Fibroblast of skin of right quadriceps (primary cell): ENCODE results near the gene TNP2.
A peak's percentile ranks its signal among the peaks of the same experiment; 100 is the strongest.

Experiments used
- DNase-seq: peaks from one replicate; pipeline ENCODE4 v3.0.0-alpha.2; 2013

TNP2 gene

GRCh38 chr16:11276896-11277593, 7.9 kb upstream of the TNP2 start:
- no peak for DNase-seq

- no peak for DNase-seq
These were observed 7.2 kb upstream of the TNP2 start, which contains the start of gene PRM2 for GRCh38 chr16:11276143-11276895. Gene PRM2, minus strand, starts transcription at chr16:11276480. Its CDS starts 110 bp downstream, at chr16:11276370.

DNA sequence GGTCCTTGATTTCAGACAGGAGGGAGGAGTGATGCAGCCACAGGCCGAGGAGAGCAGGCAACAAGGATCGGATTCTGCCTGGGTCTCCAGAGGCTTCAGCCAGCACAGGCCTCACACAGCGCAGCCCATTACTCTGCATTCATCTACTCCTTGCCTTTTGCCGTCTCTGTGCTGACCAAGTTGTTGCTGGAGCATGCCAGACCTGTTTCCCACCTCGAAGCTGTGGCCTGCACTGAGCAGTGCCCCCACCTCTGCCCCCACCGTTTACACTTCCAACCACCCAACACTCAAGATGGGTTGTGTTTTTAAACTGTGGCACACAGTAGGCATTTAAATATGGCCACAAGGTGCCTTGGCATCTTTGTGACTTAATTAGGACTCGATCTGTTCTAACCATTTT, 5.8 kb upstream of the TNP2 start:
- DNase-seq, result no peak

DNA sequence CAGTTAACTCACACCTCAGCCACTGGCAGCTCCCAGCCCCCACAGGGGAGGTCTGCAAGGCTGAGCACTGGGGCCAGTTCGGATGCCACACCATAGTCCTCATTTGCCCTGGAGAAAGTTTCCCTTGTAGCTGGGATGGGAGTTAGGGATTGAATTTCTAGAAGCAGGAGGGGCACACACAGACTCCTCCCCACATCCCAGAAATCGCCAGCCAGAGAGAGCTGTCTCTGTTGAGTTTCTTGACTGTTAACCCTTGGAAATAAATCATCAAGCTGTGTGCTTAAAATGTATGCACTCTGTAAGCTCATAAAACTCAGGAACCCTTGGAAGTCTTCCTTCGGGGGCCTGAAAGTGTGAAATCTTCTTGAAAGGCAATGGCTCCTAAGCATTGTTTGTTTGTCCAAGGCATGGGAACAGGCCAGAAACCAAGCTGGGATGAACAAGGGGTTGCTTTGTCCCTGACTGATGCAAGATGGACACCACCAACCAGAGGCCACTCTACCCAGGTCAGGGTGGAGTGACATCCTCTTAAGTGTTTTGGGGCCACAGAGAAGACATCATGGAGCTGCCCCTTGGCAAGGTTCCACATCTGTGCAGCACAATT, 4.7 kb upstream of the TNP2 start:
- peak; percentile 48 for DNase-seq

DNA sequence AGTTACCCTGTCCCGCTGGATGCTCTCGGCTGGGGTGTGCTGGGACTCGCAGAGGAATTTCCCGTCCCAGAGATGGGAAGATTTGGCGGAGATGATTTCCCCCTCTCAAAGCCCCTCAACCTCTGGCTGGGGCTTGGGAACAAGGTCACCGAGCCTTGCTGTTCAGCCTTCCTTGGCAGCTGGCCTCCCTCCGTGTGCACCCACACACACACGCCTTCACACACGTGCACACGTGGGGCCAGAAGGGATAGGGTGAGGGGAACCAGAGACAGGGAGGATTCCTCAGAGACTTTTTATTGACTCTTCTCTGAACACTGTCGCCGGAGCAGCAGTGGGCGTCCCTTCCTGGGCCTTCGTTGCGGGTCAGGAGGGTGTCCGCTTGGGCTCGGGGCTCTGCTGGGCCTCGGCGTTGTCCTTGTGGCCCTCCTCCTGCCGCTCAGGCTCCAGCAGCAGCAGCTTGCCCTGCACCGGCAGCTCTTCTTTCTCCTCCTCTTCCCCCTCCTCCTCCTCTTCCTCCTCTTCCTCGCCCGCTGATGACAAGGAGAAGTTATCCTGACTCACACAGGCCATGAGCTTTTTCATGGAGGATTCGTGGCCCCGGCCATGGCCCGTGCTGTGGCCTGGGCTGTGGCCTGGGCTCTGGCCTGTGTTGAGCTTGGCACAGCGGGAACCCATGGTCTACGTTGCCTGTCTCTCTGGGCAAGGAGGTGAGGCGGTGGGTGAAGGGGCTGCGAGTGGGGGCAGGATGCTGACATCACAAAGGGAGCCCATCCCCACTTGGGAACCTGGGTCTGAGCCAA, 4.0 kb upstream of the TNP2 start, which contains the start of gene PRM3:
TSS of gene PRM3 (minus strand) at position 709 of the 800 bp plus-strand sequence. CDS start at position 675, 34 bp downstream.
- DNase-seq, result no peak

GRCh38 chr16:11272484-11272883, 3.4 kb upstream of the TNP2 start:
- DNase-seq, result no peak

DNA sequence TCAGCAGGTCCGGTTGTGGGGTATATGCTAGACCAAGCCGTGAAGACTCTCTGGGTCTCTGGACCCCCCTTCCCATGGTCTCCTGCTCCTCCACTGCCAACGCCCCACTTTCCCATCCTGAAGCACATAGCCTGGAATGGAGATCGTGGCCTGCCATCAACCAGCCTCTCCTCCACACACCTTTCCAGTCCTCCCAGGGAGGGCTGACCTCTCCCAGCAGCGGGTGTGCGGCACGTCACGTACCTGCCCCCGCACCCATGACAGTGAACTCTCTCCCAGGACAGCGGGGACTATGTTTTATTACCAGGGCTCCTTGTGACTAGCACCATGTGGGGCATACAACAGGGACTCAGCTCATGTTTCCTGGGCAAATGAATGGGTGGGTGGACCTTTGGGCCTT, 2.5 kb upstream of the TNP2 start:
- DNase-seq, result no peak

DNA sequence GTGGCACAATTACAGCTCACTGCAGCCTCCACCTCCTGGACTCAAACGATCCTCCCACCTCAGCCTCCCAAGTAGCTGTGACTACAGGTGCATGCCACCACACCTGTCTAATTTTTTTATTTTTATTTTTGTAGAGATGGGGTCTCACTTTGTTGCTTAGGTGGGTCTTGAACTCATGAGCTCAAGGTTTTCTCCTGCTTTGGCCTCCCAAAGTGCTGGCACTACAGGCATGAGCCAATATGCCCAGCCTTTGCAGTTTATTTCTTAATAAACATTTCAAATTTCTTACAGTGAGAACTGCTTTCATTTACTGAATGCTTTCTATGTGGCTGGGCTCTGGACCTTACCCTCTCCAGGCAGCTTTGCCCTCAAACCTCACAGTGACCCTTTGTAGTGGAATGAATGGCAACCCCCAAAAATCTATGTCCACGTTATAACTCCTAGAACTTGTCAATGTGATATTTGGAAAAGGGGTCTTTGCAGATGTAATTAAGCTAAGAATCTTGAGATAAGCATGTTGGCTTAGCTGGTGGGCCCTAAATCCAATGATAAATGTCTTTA, 1.6 kb upstream of the TNP2 start:
- no peak for DNase-seq

DNA sequence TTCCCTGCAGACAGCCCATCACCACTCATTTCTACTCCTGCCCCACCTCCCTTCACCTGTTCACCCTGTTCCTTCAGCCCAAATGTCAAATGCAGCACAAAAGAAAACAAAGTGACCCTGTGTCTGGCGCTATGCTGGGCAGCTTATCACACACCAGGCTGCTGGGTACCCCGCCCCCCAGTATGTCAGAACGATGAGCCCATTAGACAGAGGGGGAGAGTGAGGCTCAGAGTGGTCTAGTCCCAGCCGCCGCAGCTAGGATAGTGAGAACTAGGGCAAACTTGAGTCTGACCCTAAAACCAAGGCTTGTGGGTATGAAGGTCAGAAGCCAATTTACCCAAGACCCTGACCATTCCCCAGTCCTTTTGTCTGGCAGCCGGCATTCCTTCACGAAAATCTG, 4.0 kb downstream of the TNP2 start:
- no peak for DNase-seq

- no peak for DNase-seq
These were observed 4.8 kb downstream of the TNP2 start for GRCh38 chr16:11264155-11264832.

- no peak for DNase-seq
These were observed 5.4 kb downstream of the TNP2 start for GRCh38 chr16:11263737-11264136.

DNA sequence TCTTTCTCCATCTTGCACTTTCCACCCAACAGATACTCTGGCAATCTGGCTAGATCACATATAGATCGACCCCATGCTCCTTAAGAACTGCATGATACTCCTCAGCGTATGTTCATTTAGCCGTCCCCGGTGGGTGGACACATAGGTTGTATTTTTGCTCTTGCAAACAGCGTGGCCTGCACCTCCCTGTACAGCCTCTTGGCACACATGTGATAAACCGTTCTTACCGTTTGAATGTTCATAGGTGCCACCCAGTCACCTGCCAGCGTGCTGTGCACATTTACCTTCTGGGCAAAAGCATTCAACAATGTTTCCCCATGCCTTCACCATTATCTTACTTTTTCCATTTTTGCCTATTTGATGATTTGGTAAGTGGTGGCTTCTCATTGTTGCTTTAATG, 6.2 kb downstream of the TNP2 start:
- no peak for DNase-seq

GRCh38 chr16:11260596-11260966, 8.5 kb downstream of the TNP2 start:
- DNase-seq, result no peak

GRCh38 chr16:11259655-11260595, 9.2 kb downstream of the TNP2 start:
- no peak for DNase-seq

DNA sequence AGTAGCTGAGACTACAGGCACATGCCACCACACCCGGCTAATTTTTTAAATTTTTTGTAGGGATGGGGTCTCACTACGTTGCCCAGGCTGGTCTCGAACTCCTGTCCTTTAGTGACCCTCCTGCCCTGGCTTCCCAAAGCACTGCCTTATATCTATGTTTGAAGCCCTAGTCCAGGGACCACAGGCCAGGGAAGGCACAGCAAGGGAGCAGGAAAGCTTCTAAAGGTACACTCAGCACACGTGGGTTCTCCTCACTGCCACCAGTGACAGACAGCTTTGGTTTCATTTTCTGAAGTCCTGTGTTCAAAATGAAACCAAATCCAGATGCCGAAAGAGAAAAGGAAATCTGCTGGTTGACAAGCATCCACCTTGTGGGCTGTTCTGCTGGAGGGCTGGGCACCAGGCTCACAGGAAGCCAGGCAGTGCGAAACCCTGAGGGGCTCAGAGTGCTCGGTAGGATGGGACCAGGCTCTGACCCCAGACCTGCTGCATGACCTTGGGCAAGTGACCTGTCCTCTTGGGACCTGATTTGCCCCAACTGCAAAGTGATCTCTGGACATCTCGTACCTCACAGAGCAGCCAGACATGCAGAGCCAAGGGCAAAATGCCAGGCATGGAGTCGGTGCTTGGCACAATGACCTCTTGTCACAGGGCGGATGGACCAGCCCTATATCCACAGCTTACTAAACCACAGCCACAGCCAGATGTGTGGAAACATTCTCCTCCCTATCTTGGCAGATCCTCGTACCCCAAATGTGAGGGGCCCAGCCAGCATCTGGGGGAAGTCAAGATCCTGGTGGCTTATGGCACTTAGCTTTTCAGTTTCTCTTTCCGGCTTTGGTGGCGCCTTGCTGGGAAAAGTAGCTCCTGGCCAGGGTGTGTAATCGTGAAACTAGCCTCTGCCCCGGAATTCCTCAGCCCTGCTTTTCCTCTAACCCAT, 10.3 kb downstream of the TNP2 start:
- DNase-seq, result no peak

DNA sequence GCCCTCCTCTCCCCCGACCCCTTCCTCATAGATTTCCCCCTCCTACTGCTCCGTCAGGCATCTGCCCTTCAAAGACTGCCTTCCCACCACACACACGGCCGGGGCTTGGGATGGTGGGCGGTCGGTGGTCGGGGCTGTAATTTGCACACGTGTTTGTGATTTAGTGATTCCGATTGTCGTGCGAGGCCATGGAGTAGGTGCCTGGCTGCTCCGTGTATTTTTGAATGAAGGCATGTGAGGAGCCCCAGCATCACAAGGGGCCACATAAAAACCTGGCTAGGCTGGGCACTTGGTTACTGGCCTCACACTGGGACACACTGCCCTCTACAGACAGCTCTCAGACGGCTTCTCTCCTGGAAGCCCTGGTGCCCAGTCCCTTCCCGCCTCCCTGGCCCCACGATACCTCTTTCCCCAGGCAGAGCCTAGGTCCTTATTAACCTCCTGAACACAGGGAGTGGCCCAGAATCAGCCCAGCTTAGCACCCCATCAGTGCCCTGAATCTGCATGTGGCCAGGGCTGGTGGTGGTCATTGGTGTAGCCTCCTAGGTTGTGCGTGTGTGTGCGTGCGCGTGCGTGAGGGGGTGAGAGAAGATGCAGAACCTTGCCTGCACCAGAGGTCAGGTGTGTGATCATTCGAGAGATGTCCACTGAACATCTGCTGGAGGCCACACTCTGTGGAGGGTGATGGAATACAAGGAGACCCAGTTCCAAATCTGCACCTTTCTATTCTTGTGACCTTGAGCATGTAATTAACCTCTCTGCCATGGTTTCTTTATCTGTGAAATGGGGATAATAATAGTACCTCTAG, 11.8 kb downstream of the TNP2 start:
- DNase-seq, result peak; percentile 80

DNA sequence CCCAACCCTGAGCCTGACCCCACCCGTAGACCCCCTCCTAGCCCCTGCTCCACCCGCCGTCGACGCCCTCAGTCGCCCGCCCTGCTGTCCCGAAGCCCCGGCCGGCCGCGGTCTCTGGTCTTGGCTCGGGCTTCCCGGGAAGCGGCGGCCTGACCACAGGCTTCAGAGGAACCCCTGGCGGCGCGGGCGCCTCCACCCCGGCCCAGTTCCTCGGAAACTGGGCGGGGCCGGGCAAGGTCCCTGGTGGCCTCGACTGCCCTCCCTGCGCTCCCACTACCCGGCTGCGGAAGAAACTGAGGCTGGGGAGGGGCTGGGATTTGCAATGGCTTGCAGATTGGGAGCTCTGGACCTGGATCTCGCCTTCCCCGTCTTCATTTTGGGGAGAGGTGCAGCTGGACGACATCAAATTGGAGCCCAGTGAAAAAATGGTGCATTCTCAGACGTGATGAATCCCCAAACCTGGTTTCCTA, 12.4 kb downstream of the TNP2 start:
- DNase-seq, result peak; percentile 44

DNA sequence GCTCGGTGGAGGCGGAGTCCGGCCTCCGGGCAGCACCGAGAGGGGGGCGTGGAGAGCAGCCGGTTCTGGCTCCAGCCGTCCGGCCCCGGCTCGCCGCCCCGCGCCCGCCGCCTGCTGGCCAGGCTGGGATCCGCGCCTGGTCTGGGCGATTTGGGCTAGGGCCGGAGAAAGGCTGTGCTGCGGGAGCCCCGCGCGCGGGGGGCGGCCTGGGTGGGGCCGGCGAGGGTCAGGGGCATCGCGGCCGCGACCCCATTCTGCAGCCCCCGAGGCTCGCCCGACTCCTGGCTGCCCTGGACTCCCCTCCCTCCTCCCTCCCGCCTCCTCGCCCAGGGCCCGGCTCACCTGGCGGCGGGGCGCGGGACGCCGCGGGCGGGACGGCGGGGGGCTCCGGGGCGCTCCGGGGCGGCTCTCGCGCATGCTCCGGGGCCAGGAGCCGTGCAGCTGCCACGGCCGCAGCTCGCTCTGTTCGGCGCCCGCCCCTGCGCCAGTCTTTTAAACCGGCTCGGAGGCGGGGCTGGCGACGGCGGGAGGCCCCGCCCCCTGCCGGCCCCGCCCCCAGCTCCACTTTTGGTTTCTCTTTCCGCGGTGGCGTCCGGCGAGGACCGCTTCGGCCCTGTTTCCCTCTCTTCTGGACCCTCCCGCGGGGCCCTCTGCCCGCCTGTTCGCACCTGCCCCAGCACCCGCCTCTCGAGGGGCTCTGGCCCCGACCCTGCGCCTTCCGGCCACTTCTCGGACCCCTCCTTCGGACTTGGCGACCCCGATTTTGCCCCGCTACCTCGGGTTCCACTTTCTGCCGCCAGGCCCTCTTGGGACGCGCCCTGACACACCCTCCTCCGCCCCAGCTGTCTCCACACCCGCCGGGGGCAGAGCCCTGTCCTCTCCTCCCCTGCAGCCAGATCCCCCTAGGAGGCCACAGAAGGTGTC, 13.1 kb downstream of the TNP2 start, which contains the start of gene SOCS1:
TSS of gene SOCS1 (minus strand) at position 468 of the 924 bp plus-strand sequence. CDS start 726 bp downstream, outside the sequence.
- DNase-seq, result peak; percentile 88
